ENCODE results near the gene OSBPL8.
"Not testable (repeated sequence)": the region's sequence is repeated elsewhere in the genome, so short reads cannot be mapped to it uniquely, and the experiment has no call there.

The OSBPL8 gene

GRCh38 chr12:76504606-76505005, 55.0 kb downstream of the OSBPL8 start:
- Histone ChIP-seq H4K20me1 (ENCODE audit: insufficient read depth, low read length) (no peaks in the 10 kb centered on the region), H3K27ac (ENCODE audit: low read depth, low read length, poor library complexity, severe bottlenecking) (no peak overlapping the region), H2AFZ (ENCODE audit: low read length) (no peak overlapping the region), H3K4me2 (ENCODE audit: low read length) (no peak overlapping the region), H3K4me1 (ENCODE audit: insufficient read depth, low read length, severe bottlenecking) (no peaks in the 10 kb centered on the region), H3K9ac (ENCODE audit: low read length) (no peak overlapping the region), H3K4me3 (ENCODE audit: low read depth, low read length, poor library complexity, severe bottlenecking) (no peak overlapping the region), H3K27me3 (ENCODE audit: insufficient read depth, low read length) (no peaks in the 10 kb centered on the region), H3K79me2 (ENCODE audit: insufficient read depth, low read length) (no peaks in the 10 kb centered on the region), H3F3A (ENCODE audit: insufficient read depth, low read length) (no peaks in the 10 kb centered on the region), H3K9me3 (ENCODE audit: low read length) (no peaks in the 10 kb centered on the region), H3K36me3 (ENCODE audit: insufficient read depth, low read length) (no peaks in the 10 kb centered on the region; the same call in 1 of the 2 replicates), H3K9me2 (ENCODE audit: low read depth, low read length) (no peaks in the 10 kb centered on the region)
- TF ChIP-seq, protein P1, sequence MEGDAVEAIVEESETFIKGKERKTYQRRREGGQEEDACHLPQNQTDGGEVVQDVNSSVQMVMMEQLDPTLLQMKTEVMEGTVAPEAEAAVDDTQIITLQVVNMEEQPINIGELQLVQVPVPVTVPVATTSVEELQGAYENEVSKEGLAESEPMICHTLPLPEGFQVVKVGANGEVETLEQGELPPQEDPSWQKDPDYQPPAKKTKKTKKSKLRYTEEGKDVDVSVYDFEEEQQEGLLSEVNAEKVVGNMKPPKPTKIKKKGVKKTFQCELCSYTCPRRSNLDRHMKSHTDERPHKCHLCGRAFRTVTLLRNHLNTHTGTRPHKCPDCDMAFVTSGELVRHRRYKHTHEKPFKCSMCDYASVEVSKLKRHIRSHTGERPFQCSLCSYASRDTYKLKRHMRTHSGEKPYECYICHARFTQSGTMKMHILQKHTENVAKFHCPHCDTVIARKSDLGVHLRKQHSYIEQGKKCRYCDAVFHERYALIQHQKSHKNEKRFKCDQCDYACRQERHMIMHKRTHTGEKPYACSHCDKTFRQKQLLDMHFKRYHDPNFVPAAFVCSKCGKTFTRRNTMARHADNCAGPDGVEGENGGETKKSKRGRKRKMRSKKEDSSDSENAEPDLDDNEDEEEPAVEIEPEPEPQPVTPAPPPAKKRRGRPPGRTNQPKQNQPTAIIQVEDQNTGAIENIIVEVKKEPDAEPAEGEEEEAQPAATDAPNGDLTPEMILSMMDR (IDR thresholded peaks at IDR 0.05; ENCODE audit: low read length): no peak
- no peak for TF ChIP-seq EZH2 (IDR thresholded peaks at IDR 0.05; ENCODE audit: borderline replicate concordance, low read length)

DNA sequence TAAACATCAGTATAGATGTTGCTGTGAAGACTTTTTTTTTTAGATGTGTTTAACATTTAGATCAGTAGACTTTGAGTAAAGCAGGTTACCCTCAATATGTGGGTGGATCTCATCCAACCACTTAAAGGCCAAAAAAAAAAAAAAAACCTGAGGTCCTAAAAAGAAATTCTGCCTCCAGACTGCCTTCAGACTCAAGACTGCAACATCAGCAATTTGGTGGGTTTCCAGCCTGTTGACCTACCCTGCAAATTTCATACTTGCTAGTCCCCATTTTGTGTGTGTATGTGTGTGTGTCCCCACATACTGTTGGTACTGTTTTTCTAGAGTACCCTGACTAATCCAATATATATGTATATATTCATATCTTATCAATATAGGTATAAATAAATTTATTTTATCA, 55.6 kb downstream of the OSBPL8 start:
- no peak overlapping the region for H2AFZ ChIP-seq (ENCODE audit: low read length)
- no peaks in the 10 kb centered on the region for H3K27me3 ChIP-seq (ENCODE audit: insufficient read depth, low read length)
- H3K4me3 ChIP-seq (ENCODE audit: low read depth, low read length, poor library complexity, severe bottlenecking): no peak overlapping the region
- no peaks in the 10 kb centered on the region for H3K9me3 ChIP-seq (ENCODE audit: low read length)
- no peaks in the 10 kb centered on the region for H3F3A ChIP-seq (ENCODE audit: insufficient read depth, low read length)
- H3K4me2 ChIP-seq (ENCODE audit: low read length): no peak overlapping the region
- no peak overlapping the region for H3K27ac ChIP-seq (ENCODE audit: low read depth, low read length, poor library complexity, severe bottlenecking)
- no peak overlapping the region for H3K9ac ChIP-seq (ENCODE audit: low read length)
- no peak for TF ChIP-seq EZH2 (IDR thresholded peaks at IDR 0.05; ENCODE audit: borderline replicate concordance, low read length)
- TF ChIP-seq, protein P1 (IDR thresholded peaks at IDR 0.05; ENCODE audit: low read length): no peak
- H3K36me3 ChIP-seq (ENCODE audit: insufficient read depth, low read length): no peaks in the 10 kb centered on the region
- H3K9me2 ChIP-seq (ENCODE audit: low read depth, low read length): no peaks in the 10 kb centered on the region
- no peaks in the 10 kb centered on the region for H4K20me1 ChIP-seq (ENCODE audit: insufficient read depth, low read length)
- no peaks in the 10 kb centered on the region for H3K79me2 ChIP-seq (ENCODE audit: insufficient read depth, low read length)
- H3K4me1 ChIP-seq (ENCODE audit: insufficient read depth, low read length, severe bottlenecking): no peaks in the 10 kb centered on the region

- Histone ChIP-seq H3F3A (ENCODE audit: insufficient read depth, low read length) (no peaks in the 10 kb centered on the region), H3K4me1 (ENCODE audit: insufficient read depth, low read length, severe bottlenecking) (no peaks in the 10 kb centered on the region), H3K9me3 (ENCODE audit: low read length) (no peaks in the 10 kb centered on the region), H3K4me2 (ENCODE audit: low read length) (no peak overlapping the region), H3K27ac (ENCODE audit: low read depth, low read length, poor library complexity, severe bottlenecking) (no peak overlapping the region), H3K79me2 (ENCODE audit: insufficient read depth, low read length) (no peaks in the 10 kb centered on the region), H3K36me3 (ENCODE audit: insufficient read depth, low read length) (no peaks in the 10 kb centered on the region), H3K4me3 (ENCODE audit: low read depth, low read length, poor library complexity, severe bottlenecking) (no peak overlapping the region), H3K9ac (ENCODE audit: low read length) (no peak overlapping the region), H3K9me2 (ENCODE audit: low read depth, low read length) (no peaks in the 10 kb centered on the region), H2AFZ (ENCODE audit: low read length) (no peak overlapping the region), H4K20me1 (ENCODE audit: insufficient read depth, low read length) (no peaks in the 10 kb centered on the region), H3K27me3 (ENCODE audit: insufficient read depth, low read length) (no peaks in the 10 kb centered on the region)
- TF ChIP-seq, protein P1 (IDR thresholded peaks at IDR 0.05; ENCODE audit: low read length): no peak
- TF ChIP-seq EZH2 (IDR thresholded peaks at IDR 0.05; ENCODE audit: borderline replicate concordance, low read length): no peak
These were observed 58.2 kb downstream of the OSBPL8 start for GRCh38 chr12:76501390-76501789.

- H2AFZ ChIP-seq (ENCODE audit: low read length); H3K27ac ChIP-seq (ENCODE audit: low read depth, low read length, poor library complexity, severe bottlenecking); H3K79me2 ChIP-seq (ENCODE audit: insufficient read depth, low read length); H3K27me3 ChIP-seq (ENCODE audit: insufficient read depth, low read length); H3K9ac ChIP-seq (ENCODE audit: low read length); H3K4me2 ChIP-seq (ENCODE audit: low read length); H4K20me1 ChIP-seq (ENCODE audit: insufficient read depth, low read length); H3K36me3 ChIP-seq (ENCODE audit: insufficient read depth, low read length); H3K9me3 ChIP-seq (ENCODE audit: low read length); H3K4me1 ChIP-seq (ENCODE audit: insufficient read depth, low read length, severe bottlenecking); H3K4me3 ChIP-seq (ENCODE audit: low read depth, low read length, poor library complexity, severe bottlenecking); H3K9me2 ChIP-seq (ENCODE audit: low read depth, low read length); H3F3A ChIP-seq (ENCODE audit: insufficient read depth, low read length): not testable (repeated sequence)
These were observed 60.4 kb downstream of the OSBPL8 start for GRCh38 chr12:76499136-76499535.
